Measurements from ENCODE around the gene TRIB2.

TRIB2 gene

DNA sequence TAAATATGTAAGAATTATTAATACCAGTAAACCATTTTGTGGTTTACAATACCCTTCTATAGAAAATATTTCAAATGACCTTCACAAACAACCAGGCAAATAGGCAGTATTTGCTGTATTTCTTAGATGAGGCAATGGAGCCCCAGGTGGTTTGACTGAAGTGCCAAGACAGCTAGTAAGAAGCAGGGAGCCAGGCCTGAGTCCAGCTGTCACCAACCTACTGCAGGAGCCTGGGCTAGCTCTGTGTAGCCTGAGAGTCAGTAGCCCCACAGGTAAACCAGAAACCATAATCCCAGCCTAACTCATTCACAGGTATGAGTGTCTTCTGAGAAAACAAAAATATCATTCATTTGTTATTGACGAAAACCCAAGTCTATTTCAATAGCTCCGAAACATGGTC is 45.6 kb downstream of the TRIB2 start:
- DNase-seq (ENCODE audit: extremely low spot score), result no peak
- CTCF ChIA-PET, result no interaction called here
- POLR2A ChIA-PET, result no interaction called here
- TF ChIP-seq, protein P1, sequence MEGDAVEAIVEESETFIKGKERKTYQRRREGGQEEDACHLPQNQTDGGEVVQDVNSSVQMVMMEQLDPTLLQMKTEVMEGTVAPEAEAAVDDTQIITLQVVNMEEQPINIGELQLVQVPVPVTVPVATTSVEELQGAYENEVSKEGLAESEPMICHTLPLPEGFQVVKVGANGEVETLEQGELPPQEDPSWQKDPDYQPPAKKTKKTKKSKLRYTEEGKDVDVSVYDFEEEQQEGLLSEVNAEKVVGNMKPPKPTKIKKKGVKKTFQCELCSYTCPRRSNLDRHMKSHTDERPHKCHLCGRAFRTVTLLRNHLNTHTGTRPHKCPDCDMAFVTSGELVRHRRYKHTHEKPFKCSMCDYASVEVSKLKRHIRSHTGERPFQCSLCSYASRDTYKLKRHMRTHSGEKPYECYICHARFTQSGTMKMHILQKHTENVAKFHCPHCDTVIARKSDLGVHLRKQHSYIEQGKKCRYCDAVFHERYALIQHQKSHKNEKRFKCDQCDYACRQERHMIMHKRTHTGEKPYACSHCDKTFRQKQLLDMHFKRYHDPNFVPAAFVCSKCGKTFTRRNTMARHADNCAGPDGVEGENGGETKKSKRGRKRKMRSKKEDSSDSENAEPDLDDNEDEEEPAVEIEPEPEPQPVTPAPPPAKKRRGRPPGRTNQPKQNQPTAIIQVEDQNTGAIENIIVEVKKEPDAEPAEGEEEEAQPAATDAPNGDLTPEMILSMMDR (IDR thresholded peaks at IDR 0.05; ENCODE audit: control extremely low read depth, extremely low read depth, low read depth, missing control alignments), result no peak

DNA sequence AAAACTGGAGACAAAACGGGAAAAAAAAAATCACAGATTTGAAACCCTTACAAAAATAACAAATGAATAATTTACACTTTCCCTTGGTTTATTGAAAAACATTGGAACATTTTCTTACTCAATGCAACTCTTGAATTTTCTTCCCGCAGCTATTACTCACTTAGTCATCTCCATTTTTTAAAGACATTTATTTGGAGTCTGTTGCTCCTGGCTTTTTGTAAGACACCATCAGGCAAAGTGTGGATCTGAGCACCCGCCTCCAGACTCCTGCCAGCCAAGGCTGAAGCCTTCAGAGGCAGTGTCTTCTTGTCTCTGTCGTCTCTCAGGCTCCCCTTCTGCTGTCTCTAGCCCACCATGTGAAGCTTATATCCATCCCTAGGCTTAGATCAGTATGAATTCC is 46.2 kb downstream of the TRIB2 start:
- POLR2A ChIA-PET, result no interaction called here
- CTCF ChIA-PET, result no interaction called here
- no peak for DNase-seq (ENCODE audit: extremely low spot score)
- TF ChIP-seq, protein P1 (IDR thresholded peaks at IDR 0.05; ENCODE audit: control extremely low read depth, extremely low read depth, low read depth, missing control alignments), result no peak

DNA sequence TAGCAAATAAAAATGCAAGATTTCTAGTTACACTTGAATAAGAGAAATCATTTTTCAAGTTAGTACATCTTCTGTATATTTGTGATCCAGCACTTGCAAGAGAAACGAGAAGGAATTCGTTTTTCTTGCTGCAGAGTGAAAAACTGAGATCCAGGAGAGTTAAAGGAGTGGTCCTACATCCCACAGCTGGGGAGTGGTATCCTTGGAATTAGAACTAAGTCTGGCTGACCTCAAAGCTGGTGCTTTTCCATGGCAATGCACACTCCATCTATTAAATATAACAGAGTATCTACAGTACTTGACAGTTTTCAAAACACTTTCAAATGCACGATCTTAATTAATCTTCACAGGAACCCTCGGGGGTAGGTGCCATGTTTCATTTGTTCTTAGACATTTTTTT is 46.8 kb downstream of the TRIB2 start:
- no peak for DNase-seq (ENCODE audit: extremely low spot score)
- CTCF ChIA-PET, result no interaction called here
- TF ChIP-seq, protein P1 (IDR thresholded peaks at IDR 0.05; ENCODE audit: control extremely low read depth, extremely low read depth, low read depth, missing control alignments), result no peak
- POLR2A ChIA-PET, result no interaction called here

DNA sequence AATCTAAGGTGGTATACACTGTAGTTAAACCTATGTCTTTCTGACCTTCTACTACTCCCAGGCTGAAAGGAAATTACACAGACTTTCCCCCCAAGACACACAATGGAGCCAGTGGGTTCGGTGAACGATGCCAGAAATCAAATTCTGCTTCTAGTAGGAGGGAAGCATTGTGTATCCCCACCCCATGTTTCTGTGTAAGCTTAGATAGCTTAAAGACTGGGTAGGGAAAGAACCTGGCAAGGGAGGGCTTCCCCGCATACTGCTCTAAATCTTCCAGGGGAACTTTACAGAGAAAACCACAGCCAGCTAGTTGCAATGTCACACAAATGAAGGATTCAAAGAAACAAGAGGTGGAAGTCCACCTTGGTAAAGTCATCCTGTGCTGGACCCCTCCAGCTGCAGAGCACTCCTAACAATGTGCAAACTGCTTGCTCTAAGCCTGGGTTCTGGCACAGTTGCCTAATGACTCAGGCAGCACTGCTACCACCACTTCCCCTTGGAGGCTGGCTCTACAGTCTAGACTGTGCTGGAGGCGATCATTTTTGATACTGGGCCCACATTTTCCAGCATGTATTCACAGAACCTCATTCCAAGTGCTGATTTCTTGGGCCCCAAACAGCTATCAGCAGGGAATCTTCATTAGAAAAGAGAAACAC is 47.5 kb downstream of the TRIB2 start:
- POLR2A ChIA-PET, result no interaction called here
- TF ChIP-seq, protein P1 (IDR thresholded peaks at IDR 0.05; ENCODE audit: control extremely low read depth, extremely low read depth, low read depth, missing control alignments), result no peak

DNA sequence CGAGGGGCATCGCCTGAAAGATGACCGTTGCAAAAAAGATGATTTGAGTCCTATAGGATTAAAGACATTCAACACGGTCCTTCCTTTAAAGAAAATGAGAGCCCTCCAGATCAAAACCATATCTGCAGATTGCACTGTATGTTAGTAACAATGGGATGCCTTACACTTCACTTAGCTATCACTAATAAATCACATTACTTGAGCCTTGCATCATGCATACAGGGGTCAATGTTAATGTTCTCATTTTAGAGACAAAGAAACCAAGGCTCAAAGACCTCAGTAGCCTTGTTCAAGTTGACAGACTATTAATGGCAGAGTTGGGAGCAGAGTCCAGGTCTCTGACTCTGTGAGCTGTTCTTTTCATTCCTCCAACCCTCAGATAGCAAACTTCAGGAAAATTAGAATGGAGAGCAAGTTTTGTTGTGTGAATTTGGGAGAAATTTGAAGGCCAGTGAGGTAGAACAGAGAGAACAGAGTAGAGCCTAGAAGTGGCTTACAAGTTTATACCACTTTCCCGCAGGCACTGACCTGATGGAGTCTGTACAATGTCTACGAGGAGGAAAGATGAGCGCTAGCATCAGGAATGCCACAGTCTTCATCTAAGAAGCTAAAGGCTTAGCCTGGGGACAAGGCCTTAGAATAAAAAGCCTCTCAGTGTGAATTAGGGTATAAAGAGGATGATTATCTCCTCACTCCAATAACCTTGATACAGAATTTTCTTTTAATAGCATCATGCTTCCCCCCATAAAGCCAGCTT is 48.3 kb downstream of the TRIB2 start:
- TF ChIP-seq, protein P1 (IDR thresholded peaks at IDR 0.05; ENCODE audit: control extremely low read depth, extremely low read depth, low read depth, missing control alignments), result no peak
- no peak for DNase-seq (ENCODE audit: extremely low spot score)
- ChIA-PET POLR2A (no interaction called here), CTCF (interaction anchor here (0.9 to 1.2 kb wide), 2 partner anchors 11 to 43 kb away, joined by 3 read pairs; no protein-coding TSS in a partner anchor)

More for the DNA sequence above, 47.5 kb downstream of the TRIB2 start:
- CTCF ChIA-PET, result interaction anchor here (0.9 to 1.2 kb wide), 2 partner anchors 10 to 43 kb away, joined by 3 read pairs; no protein-coding TSS in a partner anchor
- no peak for DNase-seq (ENCODE audit: extremely low spot score)

DNA sequence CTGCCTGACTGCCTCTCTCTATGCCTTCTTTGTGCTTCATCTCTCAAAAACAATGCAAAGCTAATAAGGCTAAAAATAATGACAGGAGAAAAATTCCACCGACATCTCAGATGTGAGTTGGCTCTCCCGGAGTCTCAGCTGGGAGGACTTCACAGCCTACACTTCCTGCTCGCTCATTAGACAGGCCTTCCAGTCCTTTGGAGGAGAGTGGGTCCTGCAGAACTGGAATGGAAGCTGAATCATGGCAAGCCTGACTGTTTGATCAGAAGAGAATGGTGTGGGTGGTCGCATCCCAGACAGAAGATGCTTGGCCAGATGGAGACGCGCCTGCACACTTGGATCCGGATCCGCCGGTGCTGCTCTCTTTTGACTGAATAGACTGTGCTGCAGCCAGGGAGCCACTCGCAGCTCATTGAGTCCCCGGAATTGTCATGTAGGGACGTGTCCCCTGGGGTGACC is 49.7 kb downstream of the TRIB2 start:
- TF ChIP-seq, protein P1 (IDR thresholded peaks at IDR 0.05; ENCODE audit: control extremely low read depth, extremely low read depth, low read depth, missing control alignments), result no peak
- ChIA-PET POLR2A (no interaction called here), CTCF (no interaction called here)
- DNase-seq (ENCODE audit: extremely low spot score), result no peak
